Anterior cingulate cortex (tissue), 58 donors: ENCODE results near the gene GRM8.

Experiments used
- DNase-seq, 58 donors: peaks; one replicate each; lab custom pipeline; 2025; lab: John Stamatoyannopoulos, UW

Gene GRM8

GRCh38 chr7:127233630-127234029 lies 19.1 kb downstream of the GRM8 start:
- no peak for DNase-seq

- DNase-seq, result no peak
These were observed 21.3 kb downstream of the GRM8 start for GRCh38 chr7:127231415-127231814.

- no peak for DNase-seq
These were observed 22.4 kb downstream of the GRM8 start for GRCh38 chr7:127230192-127230925.

- DNase-seq, result no peak
These were observed 25.9 kb downstream of the GRM8 start for GRCh38 chr7:127226685-127227374.

GRCh38 chr7:127221731-127222130 lies 31.0 kb downstream of the GRM8 start:
- no peak for DNase-seq

- DNase-seq, result no peak
These were observed 37.6 kb downstream of the GRM8 start for GRCh38 chr7:127214956-127215718.

- no peak for DNase-seq
These were observed 42.9 kb downstream of the GRM8 start for GRCh38 chr7:127209886-127210285.

GRCh38 chr7:127208860-127209259 lies 43.9 kb downstream of the GRM8 start:
- no peak for DNase-seq

- DNase-seq, result no peak
These were observed 44.4 kb downstream of the GRM8 start for GRCh38 chr7:127208351-127208750.

GRCh38 chr7:127207806-127208205 lies 44.9 kb downstream of the GRM8 start:
- no peak for DNase-seq

GRCh38 chr7:127207230-127207629 lies 45.5 kb downstream of the GRM8 start:
- DNase-seq, result no peak

- DNase-seq, result no peak
These were observed 58.2 kb downstream of the GRM8 start for GRCh38 chr7:127194571-127194970.

GRCh38 chr7:127189886-127190285 lies 62.9 kb downstream of the GRM8 start:
- peak in 29 of 58 donors; percentile 1 to 47 (median 14) for DNase-seq

GRCh38 chr7:127189074-127189473 lies 63.7 kb downstream of the GRM8 start:
- peak in 2 of 58 donors; percentile 1 to 3 for DNase-seq

GRCh38 chr7:127187740-127188139 lies 65.0 kb downstream of the GRM8 start:
- no peak for DNase-seq

- no peak for DNase-seq
These were observed 66.1 kb downstream of the GRM8 start for GRCh38 chr7:127186686-127187085.

- no peak for DNase-seq
These were observed 75.6 kb downstream of the GRM8 start for GRCh38 chr7:127177156-127177555.

- DNase-seq, result no peak
These were observed 90.4 kb downstream of the GRM8 start for GRCh38 chr7:127162366-127162765.

GRCh38 chr7:127158659-127159058 lies 94.1 kb downstream of the GRM8 start:
- no peak for DNase-seq

GRCh38 chr7:127154958-127155357 lies 97.8 kb downstream of the GRM8 start:
- DNase-seq, result no peak

GRCh38 chr7:127154101-127154500 lies 98.6 kb downstream of the GRM8 start:
- DNase-seq, result no peak
